SU-DHL-6 (cell line): ENCODE data around the gene SCFD2.

Experiments
- CTCF ChIP-seq: fragments of 200-600 bp; sonication (generic); IDR thresholded peaks from one replicate; pipeline ENCODE4 v1.5.1; 2017; ENCODE audit warnings: antibody characterized with exemption, mild to moderate bottlenecking, low read length, moderate library complexity; ENCODE audit not compliant: insufficient read depth, poor library complexity, severe bottlenecking
- EZH2phosphoT487 ChIP-seq: fragments of 200-600 bp; sonication (generic), shearing (Covaris generic); conservative IDR thresholded peaks from 2 replicates; pipeline ENCODE4 v1.6.1; 2018; ENCODE audit warnings: mild to moderate bottlenecking, antibody characterized with exemption, low read length, moderate library complexity, mixed read lengths

DNA sequence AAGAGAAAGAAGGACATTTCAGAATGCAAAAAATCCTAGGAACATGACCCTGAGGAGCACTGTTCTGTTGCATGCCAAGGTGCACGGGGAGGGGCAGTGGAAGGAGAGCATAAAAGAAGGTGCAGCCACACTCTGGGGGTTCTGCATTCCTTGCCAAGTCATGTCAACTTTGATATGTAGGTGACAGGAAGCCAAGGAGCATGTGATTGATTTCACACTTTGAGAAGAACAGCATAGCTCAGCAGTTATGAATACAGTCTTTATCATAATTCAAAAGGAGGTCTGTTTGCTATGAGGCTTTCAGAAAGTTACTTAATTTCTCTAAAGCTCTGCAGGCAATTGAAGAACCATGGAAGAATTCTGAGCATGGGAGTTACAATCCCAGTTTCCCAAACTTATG is 50.6 kb downstream of the SCFD2 start:
- TF ChIP-seq CTCF (no peak), EZH2phosphoT487 (no peak)
